Ovary (tissue), 3 donors: ENCODE measurements around the gene SLC39A11.

ENCODE experiments used
- EP300 ChIP-seq: sonication (generic); formaldehyde crosslinking; IDR thresholded peaks from one replicate; pipeline ENCODE4 v1.6.1; 2017; ENCODE audit warnings: antibody characterized with exemption
- POLR2A ChIP-seq: fragments of 450-650 bp; IDR thresholded peaks from one replicate; pipeline ENCODE4 v1.6.1; 2017; ENCODE audit warnings: antibody characterized with exemption, mild to moderate bottlenecking, moderate library complexity
- TF ChIP-seq, protein P1 (sequence below), 3 donors: fragments of 450-650 bp in 2 of 3; fragments of 200-600 bp in 1 of 3; IDR thresholded peaks; one replicate each; pipeline versions ENCODE4 v1.5.1 to v1.8.0; 2016 to 2022; ENCODE audit warnings: antibody characterized with exemption in 3 of 3, mild to moderate bottlenecking in 1 of 3
- donor health status: DM: no; HTN: no; CAD: no.

GRCh38 chr17:73030501-73030921 lies 62.0 kb downstream of the SLC39A11 start:
- TF ChIP-seq, protein P1, sequence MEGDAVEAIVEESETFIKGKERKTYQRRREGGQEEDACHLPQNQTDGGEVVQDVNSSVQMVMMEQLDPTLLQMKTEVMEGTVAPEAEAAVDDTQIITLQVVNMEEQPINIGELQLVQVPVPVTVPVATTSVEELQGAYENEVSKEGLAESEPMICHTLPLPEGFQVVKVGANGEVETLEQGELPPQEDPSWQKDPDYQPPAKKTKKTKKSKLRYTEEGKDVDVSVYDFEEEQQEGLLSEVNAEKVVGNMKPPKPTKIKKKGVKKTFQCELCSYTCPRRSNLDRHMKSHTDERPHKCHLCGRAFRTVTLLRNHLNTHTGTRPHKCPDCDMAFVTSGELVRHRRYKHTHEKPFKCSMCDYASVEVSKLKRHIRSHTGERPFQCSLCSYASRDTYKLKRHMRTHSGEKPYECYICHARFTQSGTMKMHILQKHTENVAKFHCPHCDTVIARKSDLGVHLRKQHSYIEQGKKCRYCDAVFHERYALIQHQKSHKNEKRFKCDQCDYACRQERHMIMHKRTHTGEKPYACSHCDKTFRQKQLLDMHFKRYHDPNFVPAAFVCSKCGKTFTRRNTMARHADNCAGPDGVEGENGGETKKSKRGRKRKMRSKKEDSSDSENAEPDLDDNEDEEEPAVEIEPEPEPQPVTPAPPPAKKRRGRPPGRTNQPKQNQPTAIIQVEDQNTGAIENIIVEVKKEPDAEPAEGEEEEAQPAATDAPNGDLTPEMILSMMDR (IDR thresholded peaks at IDR 0.05): no peak
- TF ChIP-seq EP300 (no peak), POLR2A (no peak)
